ENCODE measurements around the gene ALMS1. TPM values are rescaled to one million over a fixed set of nuclear protein-coding genes. Genes with fewer than 3 reads are reported as not detected.
"Not testable (repeated sequence)": the region's sequence is repeated elsewhere in the genome, so short reads cannot be mapped to it uniquely, and the experiment has no call there.

ALMS1 gene
- total RNA-seq, 1 experiment from 2014 or later = 37.3 TPM

- H3K36me3 ChIP-seq (ENCODE audit: insufficient read depth, low read length, poor library complexity, severe bottlenecking) = peaks cover 3% of the 10 kb centered on the region
- H3K27ac ChIP-seq (ENCODE audit: low read depth, low read length, poor library complexity, severe bottlenecking) = no peak overlapping the region
- no TSS peak for BruUV-seq (replicated peaks)
- CTCF ChIA-PET = no interaction called here
- no peaks in the 10 kb centered on the region for H3K9me3 ChIP-seq (ENCODE audit: low read depth, low read length, poor library complexity, severe bottlenecking)
- no peak for DNase-seq (ENCODE audit: low spot score)
- POLR2A ChIA-PET (ENCODE audit: low non-redundant PET) = no interaction called here
- no peaks in the 10 kb centered on the region for H3K4me1 ChIP-seq (ENCODE audit: insufficient read depth, low read length, poor library complexity, severe bottlenecking)
- H3K27me3 ChIP-seq (replicated peaks; ENCODE audit: insufficient read depth, low read depth, low read length, poor library complexity) = no peaks in the 10 kb centered on the region
- no peak overlapping the region for H3K4me3 ChIP-seq (ENCODE audit: low read depth, low read length, poor library complexity, severe bottlenecking)
- no peak for TF ChIP-seq EZH2 (IDR thresholded peaks at IDR 0.05; ENCODE audit: borderline replicate concordance, low read depth, low read length, poor library complexity, severe bottlenecking)
- TF ChIP-seq, protein P1, sequence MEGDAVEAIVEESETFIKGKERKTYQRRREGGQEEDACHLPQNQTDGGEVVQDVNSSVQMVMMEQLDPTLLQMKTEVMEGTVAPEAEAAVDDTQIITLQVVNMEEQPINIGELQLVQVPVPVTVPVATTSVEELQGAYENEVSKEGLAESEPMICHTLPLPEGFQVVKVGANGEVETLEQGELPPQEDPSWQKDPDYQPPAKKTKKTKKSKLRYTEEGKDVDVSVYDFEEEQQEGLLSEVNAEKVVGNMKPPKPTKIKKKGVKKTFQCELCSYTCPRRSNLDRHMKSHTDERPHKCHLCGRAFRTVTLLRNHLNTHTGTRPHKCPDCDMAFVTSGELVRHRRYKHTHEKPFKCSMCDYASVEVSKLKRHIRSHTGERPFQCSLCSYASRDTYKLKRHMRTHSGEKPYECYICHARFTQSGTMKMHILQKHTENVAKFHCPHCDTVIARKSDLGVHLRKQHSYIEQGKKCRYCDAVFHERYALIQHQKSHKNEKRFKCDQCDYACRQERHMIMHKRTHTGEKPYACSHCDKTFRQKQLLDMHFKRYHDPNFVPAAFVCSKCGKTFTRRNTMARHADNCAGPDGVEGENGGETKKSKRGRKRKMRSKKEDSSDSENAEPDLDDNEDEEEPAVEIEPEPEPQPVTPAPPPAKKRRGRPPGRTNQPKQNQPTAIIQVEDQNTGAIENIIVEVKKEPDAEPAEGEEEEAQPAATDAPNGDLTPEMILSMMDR (conservative IDR thresholded peaks at IDR 0.05; ENCODE audit: low read depth, low read length) = no peak
- intact Hi-C loops (cut with micrococcal nuclease; ENCODE audit: unreplicated experiment) = no loop called here
These were observed 130.4 kb downstream of the ALMS1 start for GRCh38 chr2:73516033-73516432.

DNA sequence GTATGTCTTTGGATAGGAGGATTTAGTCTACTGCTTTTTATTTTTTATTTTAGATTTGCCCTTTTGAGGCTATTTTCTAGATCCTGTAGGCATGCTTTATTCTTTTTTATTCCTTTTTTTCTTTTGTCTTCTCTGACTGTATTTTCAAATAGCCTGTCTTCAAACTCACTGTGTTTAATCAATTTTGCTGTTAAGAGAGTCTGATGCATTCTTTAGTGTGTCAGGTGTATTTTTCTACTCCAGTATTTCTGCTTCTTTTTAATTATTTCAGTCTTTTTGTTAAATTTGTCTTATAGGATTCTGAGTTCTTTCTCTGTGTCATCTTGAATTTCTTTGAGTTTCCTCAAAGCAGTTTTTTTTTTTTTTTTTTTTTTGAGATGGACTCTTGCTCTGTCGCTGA, 143.1 kb downstream of the ALMS1 start:
- TF ChIP-seq, protein P1 (conservative IDR thresholded peaks at IDR 0.05; ENCODE audit: low read depth, low read length) = no peak
- TF ChIP-seq EZH2 (IDR thresholded peaks at IDR 0.05; ENCODE audit: borderline replicate concordance, low read depth, low read length, poor library complexity, severe bottlenecking) = no peak
- Histone ChIP-seq H3K27ac (ENCODE audit: low read depth, low read length, poor library complexity, severe bottlenecking) (no peak overlapping the region), H3K4me1 (ENCODE audit: insufficient read depth, low read length, poor library complexity, severe bottlenecking) (no peaks in the 10 kb centered on the region), H3K36me3 (ENCODE audit: insufficient read depth, low read length, poor library complexity, severe bottlenecking) (no peaks in the 10 kb centered on the region), H3K9me3 (ENCODE audit: low read depth, low read length, poor library complexity, severe bottlenecking) (peaks cover 5% of the 10 kb centered on the region), H3K4me3 (ENCODE audit: low read depth, low read length, poor library complexity, severe bottlenecking) (no peak overlapping the region), H3K27me3 (replicated peaks; ENCODE audit: insufficient read depth, low read depth, low read length, poor library complexity) (no peaks in the 10 kb centered on the region)
- BruUV-seq (replicated peaks) = no TSS peak
- ChIA-PET POLR2A (ENCODE audit: low non-redundant PET) (no interaction called here), CTCF (no interaction called here)
- no peak for DNase-seq (ENCODE audit: low spot score)
- intact Hi-C loops (cut with micrococcal nuclease; ENCODE audit: unreplicated experiment) = no loop called here

DNA sequence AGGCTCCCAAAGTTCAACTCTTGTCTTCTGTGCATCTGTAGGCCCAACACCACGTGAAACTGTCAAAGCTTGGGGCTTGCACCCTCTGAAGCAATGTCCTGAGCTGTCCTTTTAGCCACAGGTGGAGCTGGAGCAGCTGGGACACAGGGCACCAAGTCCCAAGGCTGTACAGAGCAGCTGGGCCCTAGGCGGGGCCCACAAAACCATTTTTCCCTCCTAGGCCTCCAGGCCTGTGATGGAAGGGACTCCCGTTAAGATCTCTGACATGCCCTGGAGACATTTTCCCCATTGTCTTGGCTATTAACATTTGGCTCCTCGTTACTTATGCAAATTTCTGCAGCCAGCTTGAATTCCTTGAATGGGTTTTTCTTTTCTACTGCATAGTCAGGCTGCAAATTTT, 145.1 kb downstream of the ALMS1 start:
- H3K4me3 ChIP-seq (ENCODE audit: low read depth, low read length, poor library complexity, severe bottlenecking); H3K4me1 ChIP-seq (ENCODE audit: insufficient read depth, low read length, poor library complexity, severe bottlenecking); CTCF ChIA-PET; POLR2A ChIA-PET (ENCODE audit: low non-redundant PET); H3K9me3 ChIP-seq (ENCODE audit: low read depth, low read length, poor library complexity, severe bottlenecking); intact Hi-C loops (cut with micrococcal nuclease; ENCODE audit: unreplicated experiment); DNase-seq (ENCODE audit: low spot score); BruUV-seq (replicated peaks); H3K36me3 ChIP-seq (ENCODE audit: insufficient read depth, low read length, poor library complexity, severe bottlenecking); H3K27me3 ChIP-seq (replicated peaks; ENCODE audit: insufficient read depth, low read depth, low read length, poor library complexity); H3K27ac ChIP-seq (ENCODE audit: low read depth, low read length, poor library complexity, severe bottlenecking): not testable (repeated sequence)

DNA sequence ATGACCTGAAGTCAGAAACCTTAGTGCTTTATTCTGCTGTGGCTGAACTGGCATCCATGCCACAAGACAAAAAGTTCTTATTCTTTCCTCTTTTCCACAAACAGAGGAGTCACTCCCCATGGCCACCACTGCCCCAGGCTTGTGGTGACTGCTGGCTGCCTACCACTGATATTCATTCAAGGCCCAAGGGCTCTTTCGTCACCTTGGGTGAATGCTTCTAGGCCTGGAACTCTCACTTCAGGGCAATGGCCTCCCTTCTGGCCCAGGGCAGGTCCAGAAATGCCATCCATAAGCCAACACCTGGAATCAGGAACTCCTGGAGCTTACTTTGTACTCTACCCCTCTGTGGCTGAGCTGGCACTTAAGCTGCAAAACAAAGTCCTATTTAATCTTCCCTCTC, 146.7 kb downstream of the ALMS1 start:
- peaks cover 7% of the 10 kb centered on the region for H3K36me3 ChIP-seq (ENCODE audit: insufficient read depth, low read length, poor library complexity, severe bottlenecking)
- no TSS peak for BruUV-seq (replicated peaks)
- POLR2A ChIA-PET (ENCODE audit: low non-redundant PET) = no interaction called here

More for the DNA sequence above, 146.7 kb downstream of the ALMS1 start:
- intact Hi-C loops (cut with micrococcal nuclease; ENCODE audit: unreplicated experiment) = no loop called here
- Histone ChIP-seq H3K4me3 (ENCODE audit: low read depth, low read length, poor library complexity, severe bottlenecking) (no peak overlapping the region), H3K4me1 (ENCODE audit: insufficient read depth, low read length, poor library complexity, severe bottlenecking) (no peaks in the 10 kb centered on the region), H3K27me3 (replicated peaks; ENCODE audit: insufficient read depth, low read depth, low read length, poor library complexity) (no peaks in the 10 kb centered on the region), H3K27ac (ENCODE audit: low read depth, low read length, poor library complexity, severe bottlenecking) (no peak overlapping the region), H3K9me3 (ENCODE audit: low read depth, low read length, poor library complexity, severe bottlenecking) (peaks cover under 1% of the 10 kb centered on the region)
- CTCF ChIA-PET = no interaction called here
- no peak for DNase-seq (ENCODE audit: low spot score)
- TF ChIP-seq, protein P1 (conservative IDR thresholded peaks at IDR 0.05; ENCODE audit: low read depth, low read length) = no peak
- no peak for TF ChIP-seq EZH2 (IDR thresholded peaks at IDR 0.05; ENCODE audit: borderline replicate concordance, low read depth, low read length, poor library complexity, severe bottlenecking)
